Measurements from ENCODE around the gene RRAD. TPM values are rescaled to one million over a fixed set of nuclear protein-coding genes. Genes with fewer than 3 reads are reported as not detected.

Gene RRAD
- total RNA-seq, 1 donor, result 4.3 TPM

DNA sequence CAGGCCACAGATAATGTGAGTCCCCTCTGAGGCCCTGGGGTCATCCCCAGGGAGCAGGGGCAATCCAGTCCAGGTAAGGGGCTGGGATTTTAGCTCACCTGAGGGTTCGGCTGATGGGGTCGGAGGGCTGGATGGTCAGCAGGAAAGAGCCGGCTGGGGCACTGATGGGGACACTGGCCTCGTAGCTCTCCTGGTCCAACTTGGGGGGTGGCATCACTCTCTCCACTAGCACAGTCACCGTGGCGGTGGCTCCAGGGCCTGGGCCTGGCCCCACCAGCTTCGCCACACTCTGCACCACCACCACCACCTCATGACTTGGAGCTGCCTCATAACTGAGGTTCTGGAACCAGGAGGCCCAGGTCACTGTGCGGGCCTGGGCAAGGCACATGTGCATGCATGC is 13.5 kb downstream of the RRAD start:
- Histone ChIP-seq H3K36me3 (ENCODE audit: insufficient read depth, low read length) (no peaks in the 10 kb centered on the region), H3K27ac (ENCODE audit: low read depth, low read length) (no peak overlapping the region), H3K4me2 (ENCODE audit: insufficient read depth, low read length) (no peak overlapping the region), H3K4me1 (ENCODE audit: insufficient read depth, low read length) (no peaks in the 10 kb centered on the region), H2AFZ (ENCODE audit: low read length) (no peak overlapping the region), H3K27me3 (ENCODE audit: insufficient read depth, low read length) (peaks cover 33% of the 10 kb centered on the region), H3K79me2 (ENCODE audit: insufficient read depth, low read length) (no peaks in the 10 kb centered on the region), H3K4me3 (ENCODE audit: insufficient read depth, low read length) (no peak overlapping the region), H3K9me3 (ENCODE audit: low read depth, low read length) (no peaks in the 10 kb centered on the region), H4K20me1 (ENCODE audit: insufficient read depth, low read length) (no peaks in the 10 kb centered on the region)
- peak; percentile 52 for DNase-seq (ENCODE audit: insufficient read length, low spot score, missing footprints)
- TF ChIP-seq, protein P1, sequence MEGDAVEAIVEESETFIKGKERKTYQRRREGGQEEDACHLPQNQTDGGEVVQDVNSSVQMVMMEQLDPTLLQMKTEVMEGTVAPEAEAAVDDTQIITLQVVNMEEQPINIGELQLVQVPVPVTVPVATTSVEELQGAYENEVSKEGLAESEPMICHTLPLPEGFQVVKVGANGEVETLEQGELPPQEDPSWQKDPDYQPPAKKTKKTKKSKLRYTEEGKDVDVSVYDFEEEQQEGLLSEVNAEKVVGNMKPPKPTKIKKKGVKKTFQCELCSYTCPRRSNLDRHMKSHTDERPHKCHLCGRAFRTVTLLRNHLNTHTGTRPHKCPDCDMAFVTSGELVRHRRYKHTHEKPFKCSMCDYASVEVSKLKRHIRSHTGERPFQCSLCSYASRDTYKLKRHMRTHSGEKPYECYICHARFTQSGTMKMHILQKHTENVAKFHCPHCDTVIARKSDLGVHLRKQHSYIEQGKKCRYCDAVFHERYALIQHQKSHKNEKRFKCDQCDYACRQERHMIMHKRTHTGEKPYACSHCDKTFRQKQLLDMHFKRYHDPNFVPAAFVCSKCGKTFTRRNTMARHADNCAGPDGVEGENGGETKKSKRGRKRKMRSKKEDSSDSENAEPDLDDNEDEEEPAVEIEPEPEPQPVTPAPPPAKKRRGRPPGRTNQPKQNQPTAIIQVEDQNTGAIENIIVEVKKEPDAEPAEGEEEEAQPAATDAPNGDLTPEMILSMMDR (IDR thresholded peaks at IDR 0.05; ENCODE audit: extremely low read depth, low read depth, low read length), result no peak

- no peaks in the 10 kb centered on the region for H3K36me3 ChIP-seq (ENCODE audit: insufficient read depth, low read length)
- peak; percentile 86 for DNase-seq (ENCODE audit: insufficient read length, low spot score, missing footprints)
- TF ChIP-seq, protein P1 (IDR thresholded peaks at IDR 0.05; ENCODE audit: extremely low read depth, low read depth, low read length), result no peak
- H3K4me3 ChIP-seq (ENCODE audit: insufficient read depth, low read length), result no peak overlapping the region
- no peaks in the 10 kb centered on the region for H3K9me3 ChIP-seq (ENCODE audit: low read depth, low read length)
- peaks cover 30% of the 10 kb centered on the region for H3K27me3 ChIP-seq (ENCODE audit: insufficient read depth, low read length)
- no peaks in the 10 kb centered on the region for H4K20me1 ChIP-seq (ENCODE audit: insufficient read depth, low read length)
- no peaks in the 10 kb centered on the region for H3K79me2 ChIP-seq (ENCODE audit: insufficient read depth, low read length)
- no peaks in the 10 kb centered on the region for H3K4me1 ChIP-seq (ENCODE audit: insufficient read depth, low read length)
- no peak overlapping the region for H3K27ac ChIP-seq (ENCODE audit: low read depth, low read length)
- H2AFZ ChIP-seq (ENCODE audit: low read length), result no peak overlapping the region
- no peak overlapping the region for H3K4me2 ChIP-seq (ENCODE audit: insufficient read depth, low read length)
These were observed 14.2 kb downstream of the RRAD start for GRCh38 chr16:66911112-66911511.

DNA sequence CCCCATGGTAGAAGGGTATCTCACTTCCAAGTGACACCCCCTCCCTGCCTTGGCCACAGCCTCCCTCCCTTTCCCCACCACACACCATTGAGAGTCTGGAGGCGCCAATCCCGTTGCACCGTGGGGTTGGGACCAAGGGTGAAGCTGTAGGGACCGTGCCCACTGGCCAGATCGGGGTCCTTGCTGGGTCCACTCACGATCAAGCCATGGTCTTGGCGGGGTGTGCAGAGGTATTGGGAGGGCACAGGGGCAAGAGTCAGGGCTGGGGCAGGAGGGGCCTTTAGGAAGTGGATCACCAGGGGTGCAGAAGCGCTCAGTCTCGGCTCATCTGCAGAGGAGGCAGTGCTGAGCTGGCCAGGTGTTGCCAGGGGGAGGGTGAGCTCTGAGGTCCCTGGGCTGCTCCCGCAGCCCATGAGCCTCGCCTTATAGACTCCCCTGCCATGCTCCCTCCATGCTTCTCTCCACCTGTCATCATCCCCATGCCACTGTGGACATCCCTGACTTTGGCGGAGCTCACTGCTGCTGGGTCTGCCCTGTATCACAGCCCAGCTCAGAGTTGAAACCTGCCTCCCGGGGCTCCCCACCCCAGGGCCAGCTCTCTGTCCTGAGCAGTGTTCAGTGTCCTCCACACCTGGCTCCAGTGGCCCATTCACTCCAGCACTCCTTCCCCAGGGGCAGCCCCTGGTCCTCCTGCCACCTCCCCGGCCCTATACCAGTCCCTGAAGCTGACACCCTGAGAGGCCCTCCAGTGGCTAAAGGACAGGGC is 15.0 kb downstream of the RRAD start:
- Histone ChIP-seq H4K20me1 (ENCODE audit: insufficient read depth, low read length) (no peaks in the 10 kb centered on the region), H3K27ac (ENCODE audit: low read depth, low read length) (no peak overlapping the region), H3K36me3 (ENCODE audit: insufficient read depth, low read length) (no peaks in the 10 kb centered on the region), H3K4me3 (ENCODE audit: insufficient read depth, low read length) (no peak overlapping the region), H3K4me2 (ENCODE audit: insufficient read depth, low read length) (no peak overlapping the region), H3K4me1 (ENCODE audit: insufficient read depth, low read length) (no peaks in the 10 kb centered on the region), H3K27me3 (ENCODE audit: insufficient read depth, low read length) (peaks cover 29% of the 10 kb centered on the region), H3K9me3 (ENCODE audit: low read depth, low read length) (no peaks in the 10 kb centered on the region), H3K79me2 (ENCODE audit: insufficient read depth, low read length) (no peaks in the 10 kb centered on the region), H2AFZ (ENCODE audit: low read length) (no peak overlapping the region)
- TF ChIP-seq, protein P1 (IDR thresholded peaks at IDR 0.05; ENCODE audit: extremely low read depth, low read depth, low read length), result no peak
- DNase-seq (ENCODE audit: insufficient read length, low spot score, missing footprints), result peak; percentile 69

DNA sequence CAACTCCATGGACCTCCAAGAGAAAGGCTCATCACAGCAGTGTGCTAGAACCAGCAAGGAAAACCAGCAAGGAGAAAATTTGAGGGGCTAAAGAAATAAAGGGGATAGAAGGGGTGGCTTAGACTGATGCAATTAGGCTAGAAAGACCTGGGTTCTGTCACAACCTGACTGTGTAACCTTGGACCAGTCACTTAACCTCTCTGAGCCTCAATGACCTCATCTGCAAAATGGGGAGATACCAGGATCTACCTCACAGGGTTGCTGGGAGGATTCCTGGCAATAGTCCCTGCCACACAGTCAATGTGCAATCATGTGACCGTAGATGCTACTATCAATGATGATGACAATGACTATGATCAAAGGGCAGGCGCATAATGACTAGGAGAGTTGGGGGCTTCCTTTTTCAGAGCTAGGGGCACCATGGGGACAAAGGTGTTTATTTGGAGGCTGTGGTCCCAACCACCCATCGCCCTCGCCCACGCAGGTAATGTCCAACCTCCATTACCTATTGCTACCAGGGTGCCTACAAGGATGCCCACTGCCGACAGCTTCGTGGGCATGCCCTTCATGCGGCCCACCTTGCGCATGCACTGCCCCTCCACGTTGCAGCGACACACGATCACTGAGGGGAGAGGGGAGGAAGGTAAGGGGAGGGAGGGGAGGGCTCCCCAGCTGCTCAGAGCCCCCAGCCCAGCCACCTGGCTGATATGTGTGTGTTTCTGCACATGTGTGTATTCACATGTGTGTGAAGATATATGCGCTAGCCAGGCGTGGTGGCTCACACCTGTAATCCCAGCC is 16.4 kb downstream of the RRAD start:
- H3K4me3 ChIP-seq (ENCODE audit: insufficient read depth, low read length), result no peak overlapping the region
- no peak for DNase-seq (ENCODE audit: insufficient read length, low spot score, missing footprints)

More for the DNA sequence above, 16.4 kb downstream of the RRAD start:
- no peaks in the 10 kb centered on the region for H3K4me1 ChIP-seq (ENCODE audit: insufficient read depth, low read length)
- no peak overlapping the region for H3K27ac ChIP-seq (ENCODE audit: low read depth, low read length)
- no peak overlapping the region for H3K4me2 ChIP-seq (ENCODE audit: insufficient read depth, low read length)
- no peaks in the 10 kb centered on the region for H3K36me3 ChIP-seq (ENCODE audit: insufficient read depth, low read length)
- TF ChIP-seq, protein P1 (IDR thresholded peaks at IDR 0.05; ENCODE audit: extremely low read depth, low read depth, low read length), result no peak
- no peaks in the 10 kb centered on the region for H4K20me1 ChIP-seq (ENCODE audit: insufficient read depth, low read length)
- peaks cover 19% of the 10 kb centered on the region for H3K27me3 ChIP-seq (ENCODE audit: insufficient read depth, low read length)
- H3K79me2 ChIP-seq (ENCODE audit: insufficient read depth, low read length), result no peaks in the 10 kb centered on the region
- H3K9me3 ChIP-seq (ENCODE audit: low read depth, low read length), result no peaks in the 10 kb centered on the region
- H2AFZ ChIP-seq (ENCODE audit: low read length), result no peak overlapping the region

Measured in osteoblast (primary cell).